ENCODE measurements around the gene JAZF1.

Gene JAZF1

GRCh38 chr7:27788437-27788836 lies 392.2 kb downstream of the JAZF1 start:
- DNase-seq: no peak

- DNase-seq: no peak
These were observed 396.1 kb downstream of the JAZF1 start for GRCh38 chr7:27784399-27785053.

GRCh38 chr7:27782849-27783248 lies 397.7 kb downstream of the JAZF1 start:
- DNase-seq: no peak

GRCh38 chr7:27781188-27781587 lies 399.4 kb downstream of the JAZF1 start:
- no peak for DNase-seq
